ENCODE results near the gene LONP1. TPM values are rescaled to one million over a fixed set of nuclear protein-coding genes. Genes with fewer than 3 reads are reported as not detected.

LONP1 gene
- total RNA-seq, 4 donors from 2014 or later = 49.8 to 75.9 (median 54.0) TPM

DNA sequence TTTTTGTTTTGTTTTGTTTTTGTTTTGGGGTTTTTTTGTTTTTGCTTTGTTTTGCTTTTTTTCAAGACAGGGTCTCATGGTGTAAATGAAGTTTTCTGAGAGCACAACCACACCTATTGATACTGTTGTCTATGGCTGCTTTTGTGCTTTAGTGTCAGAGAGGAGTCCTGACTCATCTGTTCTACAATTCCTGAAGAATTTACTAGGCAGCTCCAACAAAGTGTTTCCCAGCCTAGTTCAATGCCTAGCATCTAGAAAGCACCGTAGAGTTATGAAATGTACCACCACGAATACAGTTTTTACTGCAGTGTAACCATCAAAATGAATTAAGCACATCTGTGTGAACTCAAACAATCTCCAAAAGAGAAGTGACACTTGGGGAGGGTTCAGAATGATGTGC lies 75.9 kb downstream of the LONP1 start:
- TF ChIP-seq, protein P1, sequence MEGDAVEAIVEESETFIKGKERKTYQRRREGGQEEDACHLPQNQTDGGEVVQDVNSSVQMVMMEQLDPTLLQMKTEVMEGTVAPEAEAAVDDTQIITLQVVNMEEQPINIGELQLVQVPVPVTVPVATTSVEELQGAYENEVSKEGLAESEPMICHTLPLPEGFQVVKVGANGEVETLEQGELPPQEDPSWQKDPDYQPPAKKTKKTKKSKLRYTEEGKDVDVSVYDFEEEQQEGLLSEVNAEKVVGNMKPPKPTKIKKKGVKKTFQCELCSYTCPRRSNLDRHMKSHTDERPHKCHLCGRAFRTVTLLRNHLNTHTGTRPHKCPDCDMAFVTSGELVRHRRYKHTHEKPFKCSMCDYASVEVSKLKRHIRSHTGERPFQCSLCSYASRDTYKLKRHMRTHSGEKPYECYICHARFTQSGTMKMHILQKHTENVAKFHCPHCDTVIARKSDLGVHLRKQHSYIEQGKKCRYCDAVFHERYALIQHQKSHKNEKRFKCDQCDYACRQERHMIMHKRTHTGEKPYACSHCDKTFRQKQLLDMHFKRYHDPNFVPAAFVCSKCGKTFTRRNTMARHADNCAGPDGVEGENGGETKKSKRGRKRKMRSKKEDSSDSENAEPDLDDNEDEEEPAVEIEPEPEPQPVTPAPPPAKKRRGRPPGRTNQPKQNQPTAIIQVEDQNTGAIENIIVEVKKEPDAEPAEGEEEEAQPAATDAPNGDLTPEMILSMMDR (IDR thresholded peaks at IDR 0.05) = no peak
- ATAC-seq (ENCODE audit: low FRiP score) = no peak
- no peak for DNase-seq (ENCODE audit: low spot score)

DNA sequence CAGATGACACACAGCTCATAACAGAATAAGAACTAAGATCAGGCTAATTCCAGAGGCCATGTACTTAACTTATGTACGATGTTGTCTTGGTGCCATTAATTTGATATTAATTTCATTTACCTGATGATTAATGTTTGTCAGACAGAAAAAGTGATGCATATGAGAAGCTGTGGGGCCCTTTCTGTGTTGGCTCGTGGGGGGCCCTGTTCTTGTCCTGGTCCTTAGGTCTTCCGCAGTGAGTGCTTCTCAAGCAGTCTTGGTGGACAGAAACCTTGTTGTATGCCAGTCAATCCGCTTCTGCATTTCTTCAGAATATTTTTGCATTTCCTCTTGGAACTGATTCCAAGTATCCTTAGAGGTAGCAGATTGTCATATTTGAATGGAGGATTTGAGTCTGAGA lies 76.9 kb downstream of the LONP1 start:
- DNase-seq (ENCODE audit: low spot score) (no peak), ATAC-seq (ENCODE audit: low FRiP score) (no peak)
- TF ChIP-seq, protein P1 (IDR thresholded peaks at IDR 0.05) = no peak

DNA sequence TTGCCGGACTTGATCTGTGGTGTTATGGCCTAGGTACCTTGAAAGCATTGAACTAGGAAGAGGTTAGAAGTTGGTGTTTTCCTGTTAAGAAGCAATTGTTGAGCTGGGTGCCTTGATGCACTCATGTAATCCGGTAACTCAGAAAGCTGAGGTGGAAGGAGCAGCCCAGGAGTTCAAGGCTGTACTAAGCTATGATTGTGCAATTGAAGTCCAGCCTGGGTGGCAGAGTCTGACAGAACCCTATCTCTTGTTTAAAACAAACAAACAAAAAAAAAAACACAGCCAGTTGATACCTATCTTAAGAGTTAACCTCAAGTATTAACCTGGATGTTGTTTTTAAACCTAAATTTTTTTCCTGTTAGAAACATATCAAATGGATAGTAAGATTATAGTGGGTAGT lies 77.7 kb downstream of the LONP1 start:
- ATAC-seq (ENCODE audit: low FRiP score) (no peak), DNase-seq (ENCODE audit: low spot score) (no peak)
- TF ChIP-seq, protein P1 (IDR thresholded peaks at IDR 0.05) = no peak

Other genes with a start within 250 kb of the LONP1 start
- gene TINCR, start 152.2 kb downstream of the LONP1 start, total RNA-seq = 1 to 10 TPM in 3 of 4 donors, not detected in 1; 1.7 to 8.6 (median 1.8) TPM
- 10 to 100 TPM; 32.0 to 77.9 (median 51.1) TPM for gene SAFB2, start 97.4 kb downstream of the LONP1 start, total RNA-seq
- gene SAFB, start 97.1 kb downstream of the LONP1 start, total RNA-seq = 100 to 1,000 TPM in 2 of 4 donors, 10 to 100 TPM in 2; 56.7 to 139 (median 86.9) TPM
- gene MICOS13, start 39.6 kb downstream of the LONP1 start, total RNA-seq = 10 to 100 TPM; 24.4 to 54.6 (median 40.5) TPM
- 1 to 10 TPM; 4.3 to 9.5 (median 7.8) TPM for gene HSD11B1L, start 39.1 kb downstream of the LONP1 start, total RNA-seq
- gene RPL36, start 29.9 kb downstream of the LONP1 start, total RNA-seq = 100 to 1,000 TPM; 663 to 804 (median 703) TPM
- not detected for gene CATSPERD, start 491 bp upstream of the LONP1 start, total RNA-seq
- 1 to 10 TPM in 1 of 4 donors, under 1 TPM in 3; 0.75 to 3.0 (median 0.81) TPM for gene PRR22, start 64.6 kb upstream of the LONP1 start, total RNA-seq
- gene DUS3L, start 71.0 kb upstream of the LONP1 start, total RNA-seq = 100 to 1,000 TPM in 1 of 4 donors, 10 to 100 TPM in 3; 27.4 to 132 (median 30.4) TPM
- not detected for gene NRTN, start 84.9 kb upstream of the LONP1 start, total RNA-seq
- under 1 TPM in 1 of 4 donors, not detected in 3; 0.74 TPM for gene FUT6, start 119.6 kb upstream of the LONP1 start, total RNA-seq
- not detected for gene FUT3, start 131.3 kb upstream of the LONP1 start, total RNA-seq
- gene FUT5, start 150.4 kb upstream of the LONP1 start, total RNA-seq = not detected
- 100 to 1,000 TPM; 134 to 234 (median 190) TPM for gene NDUFA11, start 183.6 kb upstream of the LONP1 start, total RNA-seq
- gene VMAC, start 184.7 kb upstream of the LONP1 start, total RNA-seq = 10 to 100 TPM in 1 of 4 donors, 1 to 10 TPM in 3; 2.0 to 10.4 (median 4.6) TPM
- gene CAPS, start 194.1 kb upstream of the LONP1 start, total RNA-seq = 1 to 10 TPM; 2.3 to 9.0 (median 4.6) TPM